OCI-M2 (cell line): ENCODE results near the gene HEBP2.
"Not testable (repeated sequence)": the region's sequence is repeated elsewhere in the genome, so short reads cannot be mapped to it uniquely, and the experiment has no call there.

ENCODE experiments used
- DNase-seq: peaks from one replicate; lab custom pipeline; 2025; ENCODE audit not compliant: unreplicated experiment; lab: John Stamatoyannopoulos, UW

Gene HEBP2

GRCh38 chr6:138403801-138404665 is at the start of gene HEBP2:
Gene HEBP2, plus strand, starts transcription at chr6:138404223. Its CDS starts 273 bp downstream, at chr6:138404496.
- DNase-seq = peak; percentile 85

- no peak for DNase-seq
These were observed 46.1 kb upstream of the HEBP2 start for GRCh38 chr6:138357928-138358327.

GRCh38 chr6:138368684-138369083 is 35.3 kb upstream of the HEBP2 start:
- not testable (repeated sequence) for DNase-seq

- no peak for DNase-seq
These were observed 33.2 kb upstream of the HEBP2 start for GRCh38 chr6:138370631-138371451.

GRCh38 chr6:138371452-138371711 is 32.6 kb upstream of the HEBP2 start:
- DNase-seq = no peak

- DNase-seq = no peak
These were observed 32.3 kb upstream of the HEBP2 start for GRCh38 chr6:138371720-138372119.

- DNase-seq = no peak
These were observed 31.1 kb upstream of the HEBP2 start for GRCh38 chr6:138372711-138373463.

- no peak for DNase-seq
These were observed 29.8 kb upstream of the HEBP2 start for GRCh38 chr6:138374230-138374629.

- DNase-seq = no peak
These were observed 29.2 kb upstream of the HEBP2 start for GRCh38 chr6:138374815-138375214.

GRCh38 chr6:138377042-138377441 is 27.0 kb upstream of the HEBP2 start:
- DNase-seq = no peak

GRCh38 chr6:138377844-138378243 is 26.2 kb upstream of the HEBP2 start, which contains the start of gene SMIM28:
Gene SMIM28, plus strand, starts transcription at chr6:138377905. Its CDS starts 168 bp downstream, at chr6:138378073.
- DNase-seq = no peak

GRCh38 chr6:138378463-138378862 is 25.6 kb upstream of the HEBP2 start:
- no peak for DNase-seq

GRCh38 chr6:138382498-138383265 is 21.3 kb upstream of the HEBP2 start:
- no peak for DNase-seq

- DNase-seq = no peak
These were observed 20.2 kb upstream of the HEBP2 start for GRCh38 chr6:138383776-138384175.

- DNase-seq = no peak
These were observed 17.1 kb upstream of the HEBP2 start for GRCh38 chr6:138386897-138387296.

- DNase-seq = no peak
These were observed 16.2 kb upstream of the HEBP2 start for GRCh38 chr6:138387577-138388368.

- DNase-seq = no peak
These were observed 14.5 kb upstream of the HEBP2 start for GRCh38 chr6:138389551-138389950.

GRCh38 chr6:138393871-138394783 is 9.9 kb upstream of the HEBP2 start:
- no peak for DNase-seq

- DNase-seq = no peak
These were observed 7.3 kb upstream of the HEBP2 start for GRCh38 chr6:138396709-138397108.
